GM23338 (cell line): ENCODE data around the gene SEMA4F. TPM values are rescaled to one million over a fixed set of nuclear protein-coding genes. Genes with fewer than 3 reads are reported as not detected.

Source experiments
- ATAC-seq: fragments of 200-7000 bp; cut with Tn5 transposase; 3 replicates; pipeline ENCODE4 v1.9.1; 2020
- DNase-seq: peaks from one replicate; pipeline ENCODE4 v3.0.0-alpha.2; 2015; ENCODE audit warnings: low spot score
- H2AFZ ChIP-seq: fragments of 200-600 bp; sonication (generic); 2 replicates; pipeline ENCODE4 v1.8.0; 2016; ENCODE audit warnings: antibody characterized with exemption, mild to moderate bottlenecking, moderate library complexity
- H3F3A ChIP-seq: fragments of 200-600 bp; sonication (generic); replicated peaks from 2 replicates; pipeline ENCODE4 v1.8.0; 2017; ENCODE audit warnings: antibody characterized with exemption, mixed run types, low read depth
- H3K27ac ChIP-seq: fragments of 200-600 bp; sonication (generic); 2 replicates; pipeline ENCODE4 v1.6.1; 2016; ENCODE audit warnings: low read depth
- H3K27me3 ChIP-seq: fragments of 200-600 bp; sonication (generic); 2 replicates; pipeline ENCODE4 v1.8.0; 2016; ENCODE audit warnings: mild to moderate bottlenecking, mixed run types, moderate library complexity; ENCODE audit not compliant: insufficient read depth
- H3K36me3 ChIP-seq: fragments of 200-600 bp; sonication (generic); 2 replicates; pipeline ENCODE4 v1.8.0; 2016; ENCODE audit warnings: mild to moderate bottlenecking; ENCODE audit not compliant: insufficient read depth
- H3K4me1 ChIP-seq: fragments of 200-600 bp; sonication (generic); 2 replicates; pipeline ENCODE4 v1.8.0; 2016; ENCODE audit warnings: mild to moderate bottlenecking, moderate library complexity; ENCODE audit not compliant: insufficient read depth
- H3K4me2 ChIP-seq: fragments of 200-600 bp; sonication (generic); 2 replicates; pipeline ENCODE4 v1.7.1; 2017; ENCODE audit warnings: mixed run types
- H3K4me3 ChIP-seq: fragments of 200-600 bp; sonication (generic); 2 replicates; pipeline ENCODE4 v1.6.1; 2016; ENCODE audit warnings: mixed run types
- H3K79me2 ChIP-seq: fragments of 200-600 bp; sonication (generic); replicated peaks from 2 replicates; pipeline ENCODE4 v1.8.0; 2017; ENCODE audit warnings: mild to moderate bottlenecking; ENCODE audit not compliant: insufficient read depth
- H3K9me2 ChIP-seq: fragments of 200-600 bp; sonication (generic); 2 replicates; pipeline ENCODE4 v1.8.0; 2017; ENCODE audit not compliant: insufficient read depth
- H4K20me1 ChIP-seq: fragments of 200-600 bp; sonication (generic); replicated peaks from 2 replicates; pipeline ENCODE4 v1.8.0; 2017; ENCODE audit warnings: mild to moderate bottlenecking; ENCODE audit not compliant: insufficient read depth
- H3K27ac Mint-ChIP-seq: 2 replicates; pipeline ENCODE4 v1.8.0; 2020; ENCODE audit warnings: inconsistent platforms, mild to moderate bottlenecking, moderate library complexity, mixed read lengths
- H3K27me3 Mint-ChIP-seq: 3 replicates; pipeline ENCODE4 v1.8.0; 2022; ENCODE audit warnings: low read depth, mild to moderate bottlenecking, moderate library complexity, mixed read lengths, inconsistent platforms; ENCODE audit not compliant: insufficient read depth, poor library complexity
- H3K36me3 Mint-ChIP-seq: 3 replicates; pipeline ENCODE4 v1.8.0; 2021; ENCODE audit warnings: low read depth, mild to moderate bottlenecking, inconsistent platforms, moderate library complexity, mixed read lengths
- H3K4me1 Mint-ChIP-seq: 3 replicates; pipeline ENCODE4 v1.8.0; 2020; ENCODE audit warnings: mild to moderate bottlenecking, inconsistent platforms, mixed read lengths
- H3K4me3 Mint-ChIP-seq: 3 replicates; pipeline ENCODE4 v1.8.0; 2021; ENCODE audit warnings: moderate library complexity, mild to moderate bottlenecking, inconsistent platforms, mixed read lengths
- H3K9me3 Mint-ChIP-seq: 3 replicates; pipeline ENCODE4 v1.8.0; 2020; ENCODE audit warnings: moderate library complexity, mild to moderate bottlenecking, inconsistent platforms, mixed read lengths
- CREB1 ChIP-seq: fragments of 250-450 bp; sonication (Bioruptor Pico); IDR thresholded peaks from 2 replicates; pipeline ENCODE4 v1.5.0; 2020; ENCODE audit warnings: low read depth, mild to moderate bottlenecking, moderate library complexity
- CTCF ChIP-seq, 2 experiments: fragments of 200-600 bp in 1 of 2; sonication (generic) in 1 of 2; conservative IDR thresholded peaks; 2 replicates each; pipeline versions ENCODE4 v1.5.1 to v1.6.1; 2016 to 2017; ENCODE audit warnings: antibody characterized with exemption in 2 of 2, low read depth in 2 of 2, mild to moderate bottlenecking in 2 of 2, moderate library complexity in 1 of 2
- ETS1 ChIP-seq: IDR thresholded peaks from 2 replicates; pipeline ENCODE4 v1.6.1; 2016; ENCODE audit warnings: antibody characterized with exemption
- EZH2 ChIP-seq: fragments of 200-600 bp; sonication (generic); IDR thresholded peaks from one replicate; pipeline ENCODE4 v1.8.0; 2017; ENCODE audit warnings: antibody characterized with exemption, mild to moderate bottlenecking, low read depth; ENCODE audit not compliant: unreplicated experiment
- EZH2phosphoT487 ChIP-seq: fragments of 200-600 bp; sonication (generic); IDR thresholded peaks from one replicate; pipeline ENCODE4 v1.8.1; 2018; ENCODE audit warnings: antibody characterized with exemption; ENCODE audit not compliant: unreplicated experiment
- JUNB ChIP-seq: IDR thresholded peaks from one replicate; pipeline ENCODE4 v1.6.1; 2016; ENCODE audit warnings: antibody characterized with exemption; ENCODE audit not compliant: unreplicated experiment
- NANOG ChIP-seq: IDR thresholded peaks from 2 replicates; pipeline ENCODE4 v1.6.1; 2016; ENCODE audit warnings: antibody characterized with exemption, borderline replicate concordance
- POLR2AphosphoS5 ChIP-seq: IDR thresholded peaks from 2 replicates; pipeline ENCODE4 v1.6.1; 2016; ENCODE audit warnings: antibody characterized with exemption, low read depth
- REST ChIP-seq: IDR thresholded peaks from one replicate; pipeline ENCODE4 v1.6.1; 2018; ENCODE audit warnings: antibody characterized with exemption; ENCODE audit not compliant: unreplicated experiment
- STAT1 ChIP-seq: IDR thresholded peaks from one replicate; pipeline ENCODE4 v1.6.1; 2016; ENCODE audit warnings: antibody characterized with exemption; ENCODE audit not compliant: unreplicated experiment
- ZNF114 ChIP-seq: fragments of 250-450 bp; sonication (Bioruptor Pico); IDR thresholded peaks from 2 replicates; pipeline ENCODE4 v1.5.0; 2020; ENCODE audit warnings: mild to moderate bottlenecking, moderate library complexity
- ZNF331 ChIP-seq: fragments of 250-450 bp; sonication (Bioruptor Pico); IDR thresholded peaks from 2 replicates; pipeline ENCODE4 v1.5.0; 2020; ENCODE audit warnings: low read depth, mild to moderate bottlenecking, moderate library complexity
- ZNF462 ChIP-seq: fragments of 250-450 bp; sonication (Bioruptor Pico); IDR thresholded peaks from 2 replicates; pipeline ENCODE4 v1.5.0; 2020; ENCODE audit warnings: mild to moderate bottlenecking, moderate library complexity
- polyA plus RNA-seq: library from polyadenylated mRNA; unstranded; fragments of >200 nt; fragmentation: Nextera tagmentation; extraction: Ambion mirVana; gene quantifications from 2 replicates; pipeline ENCODE4 v1.2.1, GENCODE V29; 2016
- total RNA-seq: library from RNA; depleted of rRNA; stranded (reverse); fragments of >200 nt; shearing (Covaris generic); gene quantifications from 2 replicates; pipeline ENCODE4 v1.2.3, GENCODE V29; 2014

The SEMA4F gene
- total and polyA plus RNA-seq, 2 experiments from 2014 or later: 2.2 to 3.2 TPM

GRCh38 chr2:74688881-74689280 is 34.8 kb downstream of the SEMA4F start:
- Histone ChIP-seq H3K4me3 (no peak overlapping the region), H3K79me2 (no peaks in the 10 kb centered on the region), H2AFZ (no peak overlapping the region), H3K9me2 (no peaks in the 10 kb centered on the region; the same call in 1 of the 2 replicates), H3K27ac (no peak overlapping the region), H4K20me1 (no peaks in the 10 kb centered on the region), H3K27me3 (no peaks in the 10 kb centered on the region), H3F3A (no peaks in the 10 kb centered on the region), H3K4me2 (no peak overlapping the region), H3K36me3 (no peaks in the 10 kb centered on the region), H3K4me1 (no peaks in the 10 kb centered on the region)
- Mint-ChIP-seq H3K4me3 (no peak overlapping the region), H3K4me1 (no peaks in the 10 kb centered on the region), H3K9me3 (no peaks in the 10 kb centered on the region), H3K27me3 (peaks cover 4% of the 10 kb centered on the region), H3K27ac (no peak overlapping the region), H3K36me3 (no peaks in the 10 kb centered on the region)
- ATAC-seq: no peak
- TF ChIP-seq POLR2AphosphoS5 (no peak), ZNF462 (CRISPR knock-in tag) (no peak), EZH2 (no peak), ZNF331 (no peak), EZH2phosphoT487 (no peak), REST (no peak), JUNB (no peak), NANOG (no peak), ETS1 (no peak), ZNF114 (no peak), STAT1 (no peak), CREB1 (CRISPR knock-in tag) (no peak), CTCF (conservative IDR thresholded peaks at IDR 0.05; ENCODE audit: low read depth in 2 of 2) (no peak)
- DNase-seq: no peak
